GM19452 (cell line): Measurements from ENCODE around the gene TM4SF1.
"Not testable (repeated sequence)": the region's sequence is repeated elsewhere in the genome, so short reads cannot be mapped to it uniquely, and the experiment has no call there.

Experiments
- ATAC-seq: cut with Tn5 transposase; IDR thresholded peaks from one replicate; pipeline ENCODE4 v1.9.1; 2021; ENCODE audit not compliant: unreplicated experiment

TM4SF1 gene

DNA sequence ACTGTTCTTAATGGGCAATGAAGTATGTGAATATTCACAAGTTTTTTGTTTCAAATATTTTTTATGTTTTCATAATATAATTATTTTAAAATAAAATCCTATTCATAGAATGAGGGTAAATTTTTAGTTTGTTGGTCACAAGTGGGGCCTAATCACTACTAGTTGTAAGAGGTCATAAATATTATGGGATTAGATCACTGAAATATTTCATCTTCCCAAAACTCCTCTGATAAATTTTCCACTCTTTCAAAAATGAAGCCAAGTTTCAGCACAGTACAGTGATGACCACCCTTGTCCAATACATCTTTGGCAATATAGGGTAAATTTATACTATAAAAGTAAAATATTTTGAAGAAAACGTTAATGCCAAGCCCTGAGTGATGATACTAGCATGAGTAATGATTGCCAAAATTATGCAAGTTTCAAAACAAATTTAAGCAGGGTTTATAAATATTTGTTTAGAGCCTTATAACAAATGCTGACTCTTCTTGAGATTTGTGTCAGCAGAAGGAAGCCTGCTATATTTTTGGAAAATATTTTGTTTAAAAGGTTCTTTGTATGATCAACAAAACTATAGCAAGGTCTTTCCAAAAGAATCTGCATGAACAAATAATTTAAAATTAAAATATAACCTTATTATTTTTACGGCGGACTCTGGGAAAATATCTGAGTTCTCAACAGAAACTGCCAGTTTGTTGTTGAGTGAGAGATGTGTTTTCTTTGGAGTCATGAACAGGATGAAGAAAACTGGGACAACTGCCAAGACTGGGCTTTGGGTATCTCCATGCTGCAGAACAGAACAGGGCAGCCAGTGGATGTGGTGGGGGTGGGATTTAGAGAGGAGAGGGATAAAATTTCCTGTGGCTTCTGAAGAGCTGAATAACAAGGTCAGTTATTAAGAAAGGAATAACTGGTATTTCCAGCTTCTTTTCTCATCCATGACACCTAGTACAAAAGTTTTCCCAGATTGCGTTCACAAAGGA is 17.9 kb upstream of the TM4SF1 start:
- ATAC-seq: no peak

DNA sequence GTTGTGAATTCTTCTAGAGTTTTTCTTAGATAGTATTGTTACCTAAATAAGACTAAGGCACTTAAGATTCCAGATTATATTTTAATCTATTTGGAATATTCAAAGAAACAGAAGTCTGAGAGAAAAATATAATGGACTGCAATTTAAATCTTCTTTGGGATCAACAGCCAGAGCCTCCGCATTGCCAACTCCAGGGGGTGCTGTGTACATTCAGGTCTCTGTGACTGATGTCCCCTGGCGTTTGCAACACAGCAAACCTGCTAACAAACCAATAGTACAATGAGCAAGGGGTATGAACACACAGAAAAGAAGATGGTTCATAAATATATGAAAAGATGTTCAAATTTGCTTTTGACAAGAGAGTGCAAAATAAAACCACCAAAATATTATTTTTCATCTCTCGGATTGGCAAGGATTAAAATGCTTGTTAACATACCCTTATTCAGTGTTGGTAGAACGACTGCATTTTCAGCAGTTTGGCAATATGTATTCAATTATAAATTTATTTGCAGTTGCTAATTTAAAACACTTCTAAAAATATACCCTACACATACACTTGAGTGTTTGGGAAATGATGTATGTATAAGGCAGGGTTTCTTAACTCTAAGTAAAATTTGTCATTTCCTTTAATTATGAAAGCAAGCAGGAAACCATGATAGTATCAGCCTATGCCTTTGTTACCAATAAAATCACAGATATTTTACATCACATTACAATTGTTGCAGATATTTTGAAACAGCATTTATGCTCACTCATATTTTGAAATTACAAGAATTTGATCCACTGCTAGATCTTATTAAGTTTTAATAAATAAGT is 16.1 kb upstream of the TM4SF1 start:
- peak; percentile 79 for ATAC-seq

DNA sequence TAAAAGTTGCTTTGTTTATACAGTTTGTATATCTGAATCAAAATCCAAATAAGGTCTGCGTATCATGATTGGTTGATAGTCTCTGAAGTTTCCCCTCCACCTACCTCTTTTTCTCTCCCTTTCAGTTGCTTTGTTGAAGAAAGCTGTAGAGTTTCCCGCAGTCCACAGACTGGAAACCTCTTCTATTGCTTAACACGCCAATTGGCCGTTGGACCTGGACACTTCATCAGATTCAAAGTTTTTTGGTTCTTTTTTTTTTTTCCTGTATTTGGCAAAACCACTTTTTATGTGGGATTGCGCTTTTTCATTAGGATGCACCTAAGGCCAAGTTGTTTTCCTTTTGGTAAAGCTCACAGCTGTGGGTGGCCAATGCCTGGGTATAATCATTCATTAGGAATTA is 14.5 kb upstream of the TM4SF1 start:
- no peak for ATAC-seq

DNA sequence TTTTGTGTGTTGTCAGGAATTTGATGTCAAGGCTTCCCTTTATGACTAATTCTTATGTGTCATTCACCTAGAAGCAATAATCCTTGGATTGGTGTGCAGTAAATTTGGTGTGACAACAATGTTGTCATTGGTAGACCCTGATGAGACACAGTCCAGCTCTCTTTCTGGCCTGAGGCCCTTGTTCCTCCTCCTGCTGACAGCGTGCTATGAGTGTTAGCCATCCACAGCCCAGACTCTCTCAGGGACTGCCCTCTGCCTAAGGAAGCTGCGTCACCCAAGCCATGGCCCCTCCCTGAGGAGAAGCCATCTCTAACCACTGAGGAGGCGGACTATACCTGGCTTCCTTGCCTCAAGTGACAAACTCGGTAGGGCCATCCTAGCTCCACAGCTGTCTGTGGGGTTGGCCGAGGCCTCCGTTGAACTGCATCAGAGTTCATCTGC is 13.3 kb upstream of the TM4SF1 start:
- ATAC-seq: no peak

DNA sequence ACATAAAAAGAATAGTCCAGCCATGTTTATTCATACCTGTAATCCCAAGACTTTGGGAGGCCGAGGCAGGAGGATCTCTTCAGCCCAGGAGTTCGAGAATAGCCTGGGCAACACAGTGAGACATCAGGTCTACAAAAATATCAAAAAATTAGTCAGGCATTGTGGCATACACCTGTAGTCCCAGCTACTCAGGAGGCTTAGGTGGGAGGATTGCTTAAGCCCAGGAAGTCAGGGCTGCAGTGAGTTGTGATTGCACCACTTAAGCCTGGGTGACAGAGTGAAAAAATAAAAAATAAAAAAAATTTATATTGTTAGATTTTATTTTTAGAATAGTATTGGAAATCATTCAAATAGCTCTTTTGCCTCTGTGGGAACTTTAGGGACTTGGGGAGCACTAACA is 12.8 kb upstream of the TM4SF1 start:
- no peak for ATAC-seq

DNA sequence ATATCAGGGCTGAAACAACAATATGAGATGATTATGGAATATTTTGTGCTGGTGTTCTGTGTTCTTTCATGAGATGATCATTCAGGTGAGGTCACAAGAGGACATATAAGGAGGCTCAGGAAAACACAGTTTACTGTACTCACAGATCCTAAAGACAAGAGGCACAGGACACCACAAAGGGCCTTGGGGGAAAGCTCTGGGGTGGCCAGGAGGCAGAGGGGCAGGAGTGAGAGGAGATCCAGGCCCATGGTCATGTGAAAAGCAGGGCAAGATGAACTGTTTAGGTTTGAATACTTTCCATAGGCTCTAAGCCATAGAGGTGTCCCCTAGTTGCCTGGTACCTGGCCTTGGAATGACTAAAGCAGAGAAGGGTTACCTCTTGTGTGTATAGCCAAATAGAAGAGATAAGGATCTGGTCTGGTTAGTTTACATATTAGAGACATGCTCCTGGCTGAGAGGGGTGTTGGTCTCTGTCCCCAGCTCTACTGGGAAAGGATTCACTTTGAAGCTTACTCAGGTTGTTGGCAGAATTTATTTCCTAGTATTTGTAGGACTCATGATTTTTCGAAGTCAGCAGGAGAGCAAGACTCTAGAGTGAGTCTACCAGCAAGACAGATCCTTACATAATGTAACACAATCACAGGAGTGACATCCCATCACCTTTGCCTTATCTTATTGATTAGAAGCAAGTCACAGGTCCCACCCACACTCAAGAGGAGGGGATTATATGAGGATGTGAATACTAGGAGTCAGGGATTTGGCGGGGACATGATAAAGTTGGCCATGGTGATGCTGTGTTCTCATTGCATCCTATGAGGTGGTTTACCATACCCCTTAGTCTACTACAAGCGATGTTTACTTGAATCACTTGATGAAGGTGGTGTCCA is 11.3 kb upstream of the TM4SF1 start:
- ATAC-seq: no peak

DNA sequence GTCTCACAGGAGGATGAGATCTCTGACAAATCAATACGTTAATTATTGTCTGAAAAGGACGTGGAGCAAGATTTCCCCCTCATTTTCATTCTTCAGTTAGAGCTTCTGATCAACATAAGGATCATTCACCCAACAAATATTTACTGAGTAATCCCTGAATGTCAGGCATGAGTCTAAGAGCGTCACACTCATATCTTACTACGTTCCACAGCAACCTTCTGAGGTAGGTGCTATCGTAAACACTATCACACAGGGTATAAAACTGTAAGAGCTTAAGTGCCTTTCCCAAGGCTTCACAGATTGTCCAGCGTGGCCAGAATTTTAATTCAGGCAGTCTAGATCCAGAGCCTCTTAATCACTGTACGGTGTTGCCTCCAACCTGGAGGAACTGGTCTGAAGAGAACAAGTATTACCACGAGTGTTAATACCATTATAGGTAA is 10.6 kb upstream of the TM4SF1 start:
- no peak for ATAC-seq

DNA sequence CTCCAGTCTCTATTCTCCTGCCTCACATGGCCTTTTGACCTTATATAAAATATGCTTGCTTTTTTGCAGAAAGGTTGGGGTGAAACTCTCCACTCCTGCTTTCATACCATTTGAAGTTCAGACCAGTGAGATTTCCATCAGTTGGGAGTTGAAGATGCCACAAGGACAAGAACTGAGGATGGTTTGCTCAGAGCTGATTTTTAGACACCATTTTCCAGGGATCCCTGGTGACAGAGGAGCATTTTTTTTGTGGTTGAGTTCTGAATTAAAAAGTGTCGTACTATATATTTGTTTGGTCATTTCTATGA is 8.8 kb upstream of the TM4SF1 start:
- no peak for ATAC-seq

DNA sequence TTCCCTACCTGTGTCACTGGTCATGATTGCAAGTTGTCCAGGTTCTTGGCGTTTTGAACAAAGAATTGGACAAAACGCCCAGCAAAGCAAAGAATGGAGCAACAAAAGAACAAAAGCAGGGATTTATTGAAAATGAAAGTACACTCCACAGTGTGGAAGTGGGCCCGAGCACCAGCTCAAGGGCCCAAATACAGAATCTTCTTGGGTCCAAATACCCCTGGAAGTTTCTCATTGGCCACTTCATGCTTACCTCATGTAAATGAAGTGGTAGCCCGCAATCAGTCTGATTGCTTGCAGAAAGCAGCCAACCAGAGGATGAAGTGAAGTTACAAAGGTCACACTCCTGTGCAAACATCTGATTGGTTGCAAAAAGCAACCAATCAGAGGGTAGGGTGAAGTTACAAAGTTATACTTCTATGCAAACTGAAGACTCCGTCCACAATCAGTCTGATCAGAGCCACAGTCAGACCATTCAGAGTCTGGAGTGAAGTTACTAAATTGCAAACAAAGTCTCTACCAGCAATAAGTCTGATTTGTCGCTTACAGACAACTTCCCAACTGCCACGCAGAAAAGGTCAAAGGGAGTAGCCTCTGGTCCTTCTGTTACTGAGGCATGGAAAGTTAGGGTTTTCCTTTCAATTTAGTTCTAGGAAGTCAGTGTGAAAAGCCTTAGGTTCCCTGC is 8.3 kb upstream of the TM4SF1 start:
- no peak for ATAC-seq

DNA sequence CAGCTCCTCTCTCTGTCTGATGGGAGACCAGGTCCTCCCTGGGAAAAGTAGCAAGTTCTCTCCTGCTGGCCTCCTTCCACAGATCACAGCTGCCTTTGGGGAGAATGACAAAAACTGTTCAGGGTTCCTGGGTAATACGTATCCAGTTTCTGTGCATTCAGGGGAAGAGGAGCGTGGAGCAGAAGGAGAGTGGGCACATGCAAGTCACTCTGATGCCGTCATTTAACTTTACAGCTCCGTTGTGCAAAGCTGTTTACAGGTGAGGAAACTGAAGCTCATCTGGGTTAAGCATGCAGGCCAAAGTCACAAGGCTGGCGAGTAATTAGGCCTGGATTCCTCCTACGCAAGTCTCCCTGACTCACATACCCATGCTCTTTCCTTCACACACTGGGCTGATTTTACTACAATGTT is 7.5 kb upstream of the TM4SF1 start:
- no peak for ATAC-seq

DNA sequence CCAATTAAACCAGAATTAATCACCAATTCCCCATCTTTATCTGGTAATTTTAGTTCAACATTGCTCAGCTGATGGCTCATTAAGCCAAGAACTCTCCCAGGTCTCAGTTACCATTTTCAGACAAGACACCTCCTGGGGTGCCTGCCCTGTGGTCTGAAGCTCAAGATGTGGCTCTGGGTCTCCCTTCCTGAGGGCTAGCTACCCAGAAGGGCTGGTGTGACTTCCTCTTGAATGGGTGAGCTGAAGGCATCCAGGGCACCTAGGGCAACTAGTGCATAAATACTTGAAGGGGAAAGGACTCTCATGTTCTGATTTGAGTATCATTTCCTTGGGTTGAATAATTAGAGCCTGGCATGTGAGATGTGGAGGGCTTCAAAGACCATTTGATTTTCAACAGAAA is 6.7 kb upstream of the TM4SF1 start:
- no peak for ATAC-seq

DNA sequence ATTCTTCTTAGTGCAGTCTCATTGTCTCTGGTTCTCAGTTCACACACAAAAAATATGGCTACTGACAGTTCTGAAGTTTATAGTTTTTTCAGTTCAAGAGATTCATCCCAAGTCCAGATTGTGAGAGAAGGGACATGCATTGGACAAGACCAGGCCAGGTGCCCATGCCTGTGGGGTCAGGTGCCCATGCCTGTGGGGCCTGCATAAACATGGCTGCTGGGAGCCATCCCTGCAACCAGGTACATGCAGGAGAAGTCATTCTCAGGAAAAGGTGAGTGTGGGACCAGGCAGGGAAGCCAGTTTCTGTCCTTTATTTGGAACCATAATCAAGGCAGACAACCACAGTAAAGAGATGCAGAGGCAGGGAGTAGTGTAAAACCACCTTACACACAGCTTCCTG is 6.3 kb upstream of the TM4SF1 start:
- ATAC-seq: no peak

DNA sequence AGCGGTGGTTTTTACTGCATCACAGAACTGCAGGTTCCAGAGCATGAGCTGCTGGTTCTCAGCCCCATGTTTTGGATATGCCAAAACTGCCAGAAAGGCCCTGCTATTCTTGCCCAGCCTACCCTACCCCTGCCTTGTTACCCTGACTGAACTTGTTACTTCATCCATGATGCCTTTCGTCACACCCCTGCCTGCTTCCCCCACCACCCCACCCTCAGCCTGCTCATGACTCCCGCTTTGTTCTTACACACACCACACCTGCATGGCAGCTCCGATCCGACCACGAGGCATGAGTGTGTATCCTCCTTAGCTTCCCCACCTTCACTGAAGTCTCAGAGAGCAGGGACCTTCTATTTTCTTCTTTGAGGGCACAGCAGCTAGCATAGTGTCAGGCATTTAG is 5.1 kb upstream of the TM4SF1 start:
- no peak for ATAC-seq

DNA sequence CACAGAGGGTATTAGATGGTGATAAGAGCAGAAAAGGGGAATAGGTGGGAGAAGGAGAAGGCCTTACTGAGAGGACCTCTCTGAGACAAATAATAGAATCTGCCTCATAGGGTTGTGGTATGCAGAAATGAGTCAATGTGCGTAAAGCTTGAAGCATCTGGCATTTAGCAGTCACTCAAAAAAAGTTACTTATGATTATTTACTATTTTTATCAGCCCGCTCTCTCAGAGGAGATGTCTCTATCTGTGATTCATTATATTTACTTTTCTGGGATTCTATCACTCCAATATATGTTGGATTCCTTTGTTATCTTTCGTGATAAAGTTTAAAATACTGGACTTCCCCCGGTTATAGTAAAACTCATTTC is 4.6 kb upstream of the TM4SF1 start:
- ATAC-seq: no peak

DNA sequence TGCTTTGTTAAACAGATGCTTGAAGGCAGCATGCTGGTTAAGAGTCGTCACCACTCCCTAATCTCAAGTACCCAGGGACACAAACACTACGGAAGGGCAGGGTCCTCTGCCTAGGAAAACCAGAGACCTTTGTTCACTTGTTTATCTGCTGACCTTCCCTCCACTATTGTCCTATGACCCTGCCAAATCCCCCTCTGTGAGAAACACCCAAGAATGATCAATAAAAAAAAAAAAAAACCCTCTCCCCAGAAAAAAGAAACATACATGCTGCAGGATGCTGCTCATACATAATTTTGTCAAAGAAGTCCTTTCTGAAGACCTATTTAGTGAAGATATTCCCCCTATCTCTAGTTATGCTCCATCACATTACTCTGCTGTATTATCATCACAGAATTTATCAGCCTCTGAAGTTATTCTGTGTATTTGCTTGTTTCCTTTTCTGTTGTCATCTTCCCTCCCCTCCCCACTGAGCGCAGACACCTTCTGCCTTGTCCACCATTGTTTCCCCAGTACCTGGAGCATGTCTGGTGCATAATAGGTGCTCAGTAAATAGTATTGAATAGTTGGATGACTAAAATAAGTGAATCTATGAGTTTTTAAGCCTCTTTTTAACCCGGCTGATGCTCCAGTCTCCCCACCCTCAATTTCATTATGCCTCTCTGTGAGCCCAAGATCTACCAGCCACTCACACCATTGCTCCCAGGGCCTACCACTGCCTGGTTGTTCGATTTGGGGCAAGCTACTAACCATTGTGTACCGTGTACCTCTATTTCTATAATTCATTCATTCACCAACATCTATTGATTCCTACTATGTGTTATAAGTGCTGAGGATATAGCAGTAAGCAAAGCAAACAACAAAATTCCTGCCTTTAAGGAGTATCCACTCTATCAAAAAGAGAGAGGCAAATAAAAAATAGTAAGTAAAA is 4.0 kb upstream of the TM4SF1 start:
- ATAC-seq: no peak

DNA sequence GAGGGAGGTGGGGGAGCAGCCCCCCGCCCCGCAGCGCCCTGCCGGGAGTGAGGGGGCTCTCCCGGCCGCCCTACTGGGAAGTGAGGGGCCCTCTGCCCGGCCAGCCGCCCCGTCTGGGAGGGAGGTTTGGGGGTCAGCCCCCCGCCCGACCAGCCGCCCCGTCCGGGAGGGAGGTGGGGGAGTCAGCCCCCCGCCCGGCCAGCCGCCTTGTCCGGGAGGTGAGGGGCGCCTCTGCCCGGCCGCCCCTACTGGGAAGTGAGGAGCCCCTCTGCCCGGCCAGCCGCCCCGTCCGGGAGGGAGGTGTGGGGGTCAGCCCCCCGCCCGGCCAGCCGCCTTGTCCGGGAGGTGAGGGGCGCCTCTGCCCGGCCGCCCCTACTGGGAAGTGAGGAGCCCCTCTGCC is 2.8 kb upstream of the TM4SF1 start:
- not testable (repeated sequence) for ATAC-seq

DNA sequence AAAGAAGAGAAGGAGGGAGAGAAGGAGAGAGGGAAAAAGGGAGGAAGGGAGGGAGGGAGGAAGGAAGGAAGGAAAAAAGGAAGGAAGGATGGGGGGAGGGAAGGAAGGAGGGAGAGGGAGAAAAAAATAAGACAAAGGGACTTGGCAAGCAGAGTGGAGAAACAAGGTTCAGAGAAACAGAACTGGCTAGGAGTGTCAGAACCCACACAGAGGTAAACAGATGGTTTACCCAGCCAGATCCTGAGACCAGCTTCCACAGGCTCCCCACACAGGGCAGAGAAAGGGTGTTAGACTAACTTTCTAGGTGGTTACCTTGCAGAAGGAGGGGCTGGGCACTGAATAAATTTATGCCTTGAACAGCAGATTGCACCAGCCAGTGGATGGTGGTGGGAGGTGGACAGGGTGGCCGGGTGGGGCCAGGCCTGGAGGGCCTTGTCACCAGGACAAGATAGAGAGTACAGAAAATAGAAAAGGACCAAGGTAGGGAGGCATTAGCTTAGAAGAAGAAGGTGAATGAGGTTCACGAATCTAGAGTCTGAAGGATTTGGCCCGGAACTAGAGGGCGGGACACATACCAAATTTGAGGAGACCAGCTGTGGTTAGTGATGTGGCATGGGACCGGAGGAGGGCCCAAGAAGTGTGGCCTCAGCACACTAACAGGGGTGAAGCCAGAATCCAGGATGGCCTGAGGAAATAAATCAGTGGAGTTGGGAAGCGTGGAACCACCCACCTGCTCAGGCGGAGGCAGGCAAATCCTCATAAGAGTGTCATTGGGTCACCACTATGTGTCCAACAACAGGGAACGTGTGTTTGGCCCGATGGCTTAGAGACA is 1.2 kb upstream of the TM4SF1 start:
- ATAC-seq: no peak

DNA sequence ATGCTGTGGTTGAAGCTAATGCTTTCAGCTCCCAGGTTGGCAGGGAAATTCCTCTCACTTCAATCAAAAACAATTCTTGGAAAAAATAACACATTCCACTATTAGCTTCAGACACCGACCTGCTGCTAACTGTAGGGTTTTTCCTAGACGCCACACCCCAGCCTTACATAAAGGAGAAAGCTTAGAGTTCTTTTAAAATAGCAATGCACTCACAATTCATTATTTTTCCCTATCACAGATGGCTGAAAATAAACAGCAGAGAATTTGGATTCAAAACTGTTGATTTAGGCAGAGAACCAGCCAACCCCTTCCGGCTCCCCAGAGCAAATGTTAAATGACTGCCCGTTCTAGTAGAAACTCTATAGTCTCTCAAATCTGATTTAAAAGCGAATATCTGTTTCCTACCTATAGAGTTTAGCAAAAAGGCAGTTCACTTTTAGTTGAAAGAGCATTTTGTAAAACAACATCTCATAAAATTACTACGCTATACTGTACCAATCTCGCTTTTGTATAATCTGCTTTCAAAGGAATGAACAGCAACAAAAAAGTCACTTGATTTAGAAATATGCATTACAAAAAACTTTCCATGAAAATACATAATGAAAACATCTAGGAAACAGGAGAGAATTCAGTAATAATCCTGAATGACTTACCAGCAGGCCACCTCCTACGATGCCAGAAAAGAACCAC is 586 bp downstream of the TM4SF1 start:
- ATAC-seq: no peak
